PC-3 (cell line): Measurements from ENCODE around the gene PIGT.

ENCODE experiments used
- CTCF ChIP-seq: fragments of 300-600 bp; sonication (generic); conservative IDR thresholded peaks from 2 replicates; pipeline ENCODE4 v1.5.1; 2017; ENCODE audit warnings: antibody characterized with exemption, low read depth, mild to moderate bottlenecking, low read length
- EZH2 ChIP-seq: fragments of 300-600 bp; sonication (generic); IDR thresholded peaks from one replicate; pipeline ENCODE4 v1.6.1; 2017; ENCODE audit warnings: antibody characterized with exemption, mild to moderate bottlenecking, low read length; ENCODE audit not compliant: unreplicated experiment
- EZH2phosphoT487 ChIP-seq: fragments of 300-600 bp; sonication (generic); IDR thresholded peaks from 2 replicates; pipeline ENCODE4 v1.6.1; 2018; ENCODE audit warnings: mild to moderate bottlenecking, antibody characterized with exemption, low read length, borderline replicate concordance

GRCh38 chr20:45467172-45467571 lies 51.2 kb downstream of the PIGT start:
- no peak for TF ChIP-seq CTCF
- no peak for TF ChIP-seq EZH2
- no peak for TF ChIP-seq EZH2phosphoT487
